Raji (cell line): ENCODE data around the gene RAB11FIP4.

Experiments used
- POLR2A ChIP-seq: IDR thresholded peaks from 2 replicates; pipeline ENCODE4 v1.6.1; 2011; ENCODE audit warnings: low read depth, low read length, control low read depth; ENCODE audit not compliant: insufficient read depth

The RAB11FIP4 gene

DNA sequence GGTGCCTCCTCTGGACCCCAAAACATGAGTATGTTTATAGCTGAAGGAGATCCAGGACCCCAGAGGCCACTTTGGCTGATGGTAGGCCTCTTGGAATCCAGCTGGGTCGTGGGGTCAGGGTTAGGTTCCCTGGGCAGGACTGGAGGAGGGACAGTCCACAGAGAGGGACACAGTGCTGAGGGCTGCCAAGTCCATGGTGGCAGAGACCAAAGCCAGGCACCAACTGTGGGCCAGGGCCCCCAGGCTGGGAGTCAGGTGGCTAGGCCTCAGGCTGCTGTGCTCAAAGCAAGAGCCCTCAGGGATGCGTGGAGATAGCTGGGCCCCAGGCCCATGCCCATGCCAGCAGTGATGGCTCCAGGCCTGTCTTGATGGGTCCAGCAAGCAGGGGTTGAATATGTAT lies 44.1 kb downstream of the RAB11FIP4 start:
- no peak for TF ChIP-seq POLR2A

GRCh38 chr17:31437720-31438400 lies 46.4 kb downstream of the RAB11FIP4 start:
- TF ChIP-seq POLR2A = no peak

DNA sequence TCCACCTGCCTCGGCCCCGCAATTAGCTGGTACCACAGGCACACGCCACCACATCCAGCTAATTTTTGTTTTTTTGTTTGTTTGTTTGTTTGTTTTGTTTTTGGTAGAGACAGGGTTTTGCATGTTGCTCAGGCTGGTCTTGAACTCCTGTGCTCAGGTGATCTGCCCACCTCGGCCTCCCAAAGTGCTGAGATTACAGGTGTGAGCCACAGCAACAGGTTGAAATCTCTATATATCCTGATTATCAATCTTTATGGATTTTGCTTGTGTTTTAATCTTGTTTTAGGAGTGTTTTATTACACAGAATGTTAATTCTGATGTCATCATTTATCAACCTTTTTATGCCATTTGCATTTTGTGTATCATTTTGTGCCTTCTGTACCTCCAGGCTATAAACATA lies 48.2 kb downstream of the RAB11FIP4 start:
- no peak for TF ChIP-seq POLR2A

- no peak for TF ChIP-seq POLR2A
Measured at GRCh38 chr17:31442276-31442675, 50.8 kb downstream of the RAB11FIP4 start.

DNA sequence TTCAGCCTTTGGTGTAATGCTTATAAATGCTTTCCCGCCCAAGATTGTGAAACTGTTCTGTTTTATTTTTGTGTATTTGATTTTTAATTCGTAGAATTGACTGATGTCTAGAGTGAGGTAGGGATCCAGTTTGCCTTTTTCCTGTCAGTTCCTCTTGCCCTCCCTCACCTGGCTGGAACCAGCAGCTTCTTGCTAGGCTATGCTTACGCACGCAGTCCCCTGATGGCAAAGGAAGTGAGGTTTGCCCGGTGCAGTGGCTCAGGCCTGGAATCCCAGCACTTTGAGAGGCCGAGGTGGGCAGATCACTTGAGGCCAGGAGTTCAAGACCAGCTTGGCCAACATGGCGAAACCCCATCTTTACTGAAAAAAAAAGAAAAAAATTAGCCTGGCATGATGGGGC lies 51.9 kb downstream of the RAB11FIP4 start:
- TF ChIP-seq POLR2A = no peak

- no peak for TF ChIP-seq POLR2A
Measured at GRCh38 chr17:31444026-31444425, 52.6 kb downstream of the RAB11FIP4 start.

- no peak for TF ChIP-seq POLR2A
Measured at GRCh38 chr17:31446195-31446967, 54.9 kb downstream of the RAB11FIP4 start.

GRCh38 chr17:31448467-31449077 lies 57.1 kb downstream of the RAB11FIP4 start:
- TF ChIP-seq POLR2A = no peak

DNA sequence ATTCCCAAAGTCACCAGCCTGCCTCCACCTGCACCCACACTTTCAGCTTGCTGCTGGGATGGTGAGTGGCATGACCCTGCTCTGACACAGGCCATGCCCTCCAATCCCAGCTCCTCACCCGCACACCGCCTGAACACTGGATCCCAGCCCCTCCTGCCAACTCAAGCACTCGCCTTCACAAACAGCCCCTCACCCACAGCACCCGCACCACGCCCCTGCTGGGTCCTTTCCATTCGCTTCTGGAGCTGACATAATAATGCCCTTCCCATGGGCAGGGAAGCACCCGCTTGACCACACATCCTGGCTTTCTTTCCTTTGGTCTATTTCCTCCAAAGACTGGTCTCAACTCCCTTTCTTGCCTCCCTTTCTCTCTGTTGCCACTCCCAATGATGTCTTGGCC lies 57.6 kb downstream of the RAB11FIP4 start:
- no peak for TF ChIP-seq POLR2A

DNA sequence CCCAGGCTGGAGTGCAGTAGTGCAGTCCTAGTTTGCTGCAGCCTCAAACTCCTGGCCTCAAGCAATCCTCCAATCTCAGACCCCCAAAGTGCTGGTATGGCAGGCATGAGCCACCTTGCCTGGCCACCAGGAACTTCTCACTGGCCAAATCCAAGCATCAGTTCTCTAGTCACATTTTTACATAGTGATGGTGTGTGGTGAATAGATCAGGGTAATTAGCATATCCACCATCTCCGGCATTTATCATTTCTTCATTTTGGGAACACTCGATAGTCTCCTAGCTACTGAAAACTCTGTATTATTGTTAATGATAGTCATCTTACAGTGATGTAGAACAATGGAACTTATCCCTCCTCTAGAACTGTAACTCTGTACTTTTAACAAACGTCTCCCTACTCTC lies 58.3 kb downstream of the RAB11FIP4 start:
- TF ChIP-seq POLR2A = no peak

GRCh38 chr17:31452101-31452500 lies 60.6 kb downstream of the RAB11FIP4 start:
- no peak for TF ChIP-seq POLR2A

- TF ChIP-seq POLR2A = no peak
Measured at GRCh38 chr17:31452561-31453110, 61.2 kb downstream of the RAB11FIP4 start.

DNA sequence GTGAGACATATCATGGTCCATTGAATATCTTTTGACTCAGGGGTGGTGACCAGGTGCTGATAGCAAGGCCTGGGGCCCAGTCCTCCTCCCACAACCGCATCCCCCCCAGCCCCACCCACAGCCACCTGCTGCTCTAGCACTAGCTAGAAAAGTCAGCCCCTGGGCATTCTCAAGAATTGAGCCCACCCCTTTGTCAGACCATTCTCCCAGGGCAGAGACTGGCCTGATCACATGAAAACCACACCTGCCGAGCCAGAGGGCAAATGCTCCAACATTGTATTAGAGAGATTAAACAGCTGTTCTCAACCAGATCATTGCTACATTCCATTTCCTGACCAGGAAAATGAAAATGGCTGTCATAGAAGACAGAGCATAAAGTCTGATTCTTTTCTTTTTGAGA lies 62.4 kb downstream of the RAB11FIP4 start:
- TF ChIP-seq POLR2A = no peak

GRCh38 chr17:31456814-31457213 lies 65.3 kb downstream of the RAB11FIP4 start:
- TF ChIP-seq POLR2A = no peak

GRCh38 chr17:31457391-31458234 lies 66.1 kb downstream of the RAB11FIP4 start:
- no peak for TF ChIP-seq POLR2A
